ENCODE results near the gene CCDC92B.

GRCh38 chr17:2751491-2751890 is 2.0 kb upstream of the CCDC92B start:
- TF ChIP-seq GATA1 (IDR thresholded peaks at IDR 0.05; ENCODE audit: low read depth, low read length), result no peak
- no peak for TF ChIP-seq POLR2A (IDR thresholded peaks at IDR 0.05; ENCODE audit: low read length)

Measured in erythroblast (primary cell).